Fibroblast of the conjunctiva (primary cell): ENCODE data around the gene RRP8.

ENCODE experiments used
- DNase-seq: peaks from one replicate; pipeline ENCODE4 v3.0.0-alpha.2; 2010; ENCODE audit warnings: low read depth

RRP8 gene

DNA sequence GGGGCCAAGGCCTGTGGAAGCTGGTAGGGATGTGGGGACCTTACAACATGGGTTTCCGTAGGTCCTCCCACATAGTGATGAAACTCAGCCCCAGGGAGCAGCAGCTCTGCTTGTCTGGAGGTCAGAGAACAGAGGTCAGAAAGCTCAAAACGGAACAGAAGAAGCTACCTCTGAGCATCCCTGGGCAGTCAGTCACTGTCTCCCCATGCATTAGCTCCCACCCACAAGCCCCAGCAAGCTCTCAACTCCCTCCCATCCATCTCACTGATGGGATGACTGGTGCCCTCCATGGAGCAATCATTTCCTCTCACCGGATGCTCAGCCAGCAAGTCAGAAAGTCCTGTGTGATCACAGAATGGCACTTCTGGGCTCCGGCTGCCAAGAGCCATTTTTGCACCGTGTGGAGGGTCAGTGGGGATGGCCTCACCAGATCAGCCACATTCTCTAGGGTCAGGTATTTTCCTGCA lies 13.9 kb upstream of the RRP8 start:
- DNase-seq = no peak

DNA sequence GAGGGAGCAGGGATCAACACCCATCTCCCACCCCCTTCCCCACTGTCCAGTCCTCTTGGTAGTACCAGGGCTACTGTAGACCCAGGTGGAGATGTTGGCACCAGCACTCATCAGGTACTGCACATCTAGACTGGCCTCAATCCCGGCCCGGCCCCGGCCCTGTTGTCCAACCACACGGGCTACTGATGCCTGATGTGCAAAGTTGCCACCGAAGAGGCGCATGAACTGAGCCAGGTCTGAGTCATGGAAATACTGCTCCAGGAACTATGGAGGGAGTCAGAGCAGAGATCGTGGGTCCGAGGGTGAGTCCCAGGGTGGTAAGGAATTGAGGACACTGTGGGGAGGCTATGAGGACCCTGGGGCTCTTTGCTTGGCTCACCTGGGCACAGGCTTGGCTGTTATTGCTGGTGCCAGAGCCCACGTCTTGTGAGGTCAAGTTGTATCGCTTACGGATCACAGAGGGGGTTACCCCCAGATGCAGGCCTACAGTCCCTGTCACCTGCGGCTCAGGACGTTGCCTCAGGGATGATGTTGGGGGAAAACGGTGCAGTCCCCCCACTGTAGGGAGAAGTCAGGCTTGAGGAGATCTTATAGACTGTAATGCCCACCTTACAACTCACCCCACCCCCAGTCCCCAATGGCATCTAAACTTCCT lies 13.3 kb upstream of the RRP8 start:
- no peak for DNase-seq

DNA sequence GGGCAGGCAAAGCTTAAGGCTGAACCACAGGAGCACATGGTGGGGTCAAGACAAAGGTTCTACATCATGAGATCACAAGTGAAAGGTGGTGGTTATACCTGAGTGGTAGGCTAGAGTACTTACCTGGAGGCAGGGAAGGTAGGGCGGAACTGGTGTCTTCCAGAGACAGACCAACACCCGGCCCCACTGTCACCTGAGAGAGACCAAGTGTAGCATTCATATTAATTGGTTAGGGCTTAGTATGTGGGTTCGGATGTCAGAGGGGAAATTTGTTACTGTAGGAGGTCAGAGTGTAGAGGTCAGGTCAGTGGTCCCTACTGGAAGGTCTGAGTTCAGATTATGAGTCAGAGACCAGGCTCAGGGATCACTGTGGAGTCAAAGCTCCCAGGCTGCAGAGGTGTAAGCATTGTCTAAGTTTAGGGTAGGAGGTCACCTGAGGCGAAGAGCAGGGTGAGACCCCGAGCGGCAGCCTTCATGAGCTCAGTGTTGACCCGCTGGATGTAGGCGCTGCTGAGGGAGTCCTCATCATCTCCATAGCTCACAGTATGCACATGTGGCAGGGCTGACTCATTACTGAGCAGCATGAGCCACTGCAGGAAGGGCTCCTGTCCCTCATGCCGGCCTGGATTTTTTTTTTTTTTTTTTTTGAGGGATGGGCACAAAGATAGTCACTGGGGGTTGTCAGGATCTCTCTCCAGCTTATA lies 12.6 kb upstream of the RRP8 start:
- DNase-seq = no peak

DNA sequence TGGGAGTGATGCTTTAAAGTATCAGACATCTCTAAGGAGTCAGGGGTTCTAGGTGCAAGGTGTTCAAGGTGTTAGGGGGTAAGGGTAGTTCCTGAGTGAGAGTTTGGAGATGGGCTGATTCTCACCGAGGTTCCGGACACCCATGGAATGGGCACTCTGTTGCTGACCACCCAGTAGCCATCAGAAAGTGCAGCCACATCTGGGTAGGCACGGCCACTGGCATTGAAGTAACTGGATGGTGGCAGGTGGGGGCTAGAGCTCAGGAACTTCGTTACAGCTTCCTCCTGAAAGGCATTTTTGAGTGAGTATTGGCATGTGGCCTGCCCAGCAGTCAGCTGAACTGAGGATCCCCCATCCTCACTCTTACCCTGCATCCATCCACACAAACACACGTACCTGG lies 11.6 kb upstream of the RRP8 start:
- DNase-seq = no peak

DNA sequence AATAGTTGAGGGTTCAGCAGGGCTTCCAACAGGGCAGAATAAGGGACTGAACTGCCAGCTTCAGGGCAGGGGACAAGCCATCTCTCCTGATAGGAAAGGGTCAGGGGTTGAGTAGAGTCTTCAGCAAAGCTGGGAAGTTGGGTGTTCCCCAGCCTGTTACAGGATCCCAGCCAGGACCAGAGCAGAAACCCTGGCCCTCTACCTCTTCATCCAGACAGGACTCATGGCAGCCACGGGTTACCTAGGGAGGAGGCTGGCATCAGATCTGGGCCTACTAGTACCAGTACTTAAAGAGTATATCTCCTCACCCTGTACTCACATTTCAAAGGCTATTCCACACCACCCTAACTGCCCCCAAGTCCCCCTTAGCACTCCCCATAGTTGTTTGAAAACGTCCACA lies 11.0 kb upstream of the RRP8 start:
- DNase-seq = no peak

DNA sequence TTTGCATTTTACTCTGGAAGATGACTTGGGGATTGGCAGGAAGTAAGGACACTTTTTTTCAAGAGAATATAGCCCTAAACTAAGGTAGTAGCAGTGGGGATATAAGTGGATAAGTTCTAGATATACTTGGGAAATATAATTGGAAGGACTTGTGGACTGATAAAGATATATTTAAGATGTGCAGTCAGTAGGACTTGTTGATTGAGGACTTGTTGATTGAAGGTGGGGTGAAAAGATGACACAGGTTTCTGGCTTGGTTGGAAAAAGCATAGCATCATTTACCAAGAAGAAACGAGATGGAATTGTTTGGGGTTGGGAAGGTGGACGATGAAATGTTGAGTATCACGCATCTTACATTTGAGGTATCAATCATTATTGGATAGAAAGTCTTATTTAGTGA lies 10.1 kb upstream of the RRP8 start:
- no peak for DNase-seq

DNA sequence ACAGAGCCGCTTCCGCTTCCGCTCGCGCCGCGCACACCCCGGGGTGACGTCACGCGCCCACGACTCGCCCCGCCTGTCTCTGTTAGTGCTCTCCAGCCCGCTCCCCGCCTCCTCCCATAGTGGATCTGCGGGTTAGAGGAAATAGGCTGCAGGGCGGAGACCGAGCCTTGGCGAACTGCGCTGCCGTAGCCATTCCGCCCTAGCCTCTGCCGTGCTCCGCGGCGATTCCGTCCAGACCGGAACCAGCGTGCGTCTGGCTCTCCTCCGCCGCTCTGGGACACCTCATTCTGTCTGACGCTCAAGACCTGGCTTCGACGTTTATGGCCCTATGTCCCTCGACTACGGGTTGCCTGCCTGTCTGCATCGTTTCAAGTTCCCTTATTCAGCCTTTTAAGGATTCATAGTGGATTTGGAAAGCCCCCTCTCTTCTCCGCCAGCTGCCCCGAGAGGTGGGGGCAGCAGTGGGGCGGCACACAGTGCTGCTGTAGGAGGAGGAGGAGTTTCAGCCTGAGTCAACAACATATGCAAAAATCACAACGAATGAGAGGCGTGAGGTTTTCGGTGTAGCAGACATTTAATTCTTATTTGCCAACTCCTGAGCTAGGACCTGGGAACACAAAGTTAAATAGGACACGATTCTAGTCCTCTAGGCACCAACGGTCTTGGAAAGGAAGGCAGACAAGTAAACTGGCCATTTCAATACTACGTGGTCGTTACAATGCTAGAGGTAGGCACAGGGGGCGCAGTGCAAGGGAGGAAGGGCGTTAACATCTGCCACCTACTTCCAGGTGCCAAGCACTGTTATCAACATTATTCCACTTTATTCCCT lies 9.0 kb upstream of the RRP8 start, which contains the start of gene TAF10:
TSS of gene TAF10 (minus strand) at position 4 of the 829 bp plus-strand sequence. CDS start 27 bp downstream, outside the sequence.
- DNase-seq = peak; percentile 92

DNA sequence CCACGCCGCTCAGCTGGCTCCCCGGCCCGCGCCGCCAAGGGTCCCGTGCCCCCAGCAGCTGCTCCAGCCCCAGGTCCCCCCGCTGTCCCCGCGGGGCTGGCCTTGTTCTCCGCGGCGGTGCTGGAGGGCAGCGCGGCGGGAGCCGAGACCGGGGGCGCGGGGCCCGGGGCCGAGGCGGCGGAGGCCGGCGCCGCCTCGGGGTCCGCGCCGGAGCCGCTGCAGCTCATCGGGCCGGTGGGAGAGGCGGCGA lies 8.5 kb upstream of the RRP8 start:
- no peak for DNase-seq

DNA sequence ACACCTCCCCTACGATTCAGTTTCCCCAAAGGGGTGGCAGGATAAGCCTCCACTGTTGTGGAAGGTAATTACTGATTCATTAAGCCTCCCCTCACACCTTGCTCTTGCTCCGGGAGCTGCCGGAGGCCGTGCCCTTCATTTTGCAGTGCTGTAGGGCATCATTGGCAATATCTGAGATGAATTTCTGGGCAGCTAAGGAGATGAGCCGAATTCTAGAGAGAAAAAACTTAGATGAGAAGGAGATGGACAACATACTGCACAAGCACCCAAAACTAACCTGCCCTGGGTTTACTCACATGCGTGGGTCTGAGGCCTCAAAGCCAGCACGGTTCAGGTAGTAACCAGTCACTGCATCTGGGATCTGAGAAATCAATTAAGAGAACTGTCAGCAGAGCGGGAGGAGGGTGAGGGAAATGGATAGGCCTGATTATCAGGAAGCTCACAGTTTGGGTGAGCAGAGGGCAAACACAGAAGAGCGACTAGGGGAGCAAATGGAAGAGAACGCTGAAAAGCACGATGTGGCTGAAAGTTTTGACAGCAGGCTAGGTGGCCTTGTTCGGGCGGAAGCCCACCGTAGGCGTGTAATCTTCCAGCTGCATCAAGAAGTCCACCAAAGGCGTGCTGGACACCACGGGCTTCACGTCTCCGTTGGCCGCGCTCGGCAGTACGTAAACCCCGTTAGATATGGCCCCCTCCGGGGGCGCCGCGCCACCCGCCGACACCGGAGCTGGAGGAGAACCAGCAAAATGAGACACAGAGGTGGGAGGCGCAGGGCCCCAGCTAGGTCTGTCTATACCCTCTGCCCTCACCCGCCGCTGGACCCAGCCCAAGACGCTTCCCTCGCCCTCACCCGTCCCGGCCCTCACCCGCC lies 7.9 kb upstream of the RRP8 start:
- no peak for DNase-seq

DNA sequence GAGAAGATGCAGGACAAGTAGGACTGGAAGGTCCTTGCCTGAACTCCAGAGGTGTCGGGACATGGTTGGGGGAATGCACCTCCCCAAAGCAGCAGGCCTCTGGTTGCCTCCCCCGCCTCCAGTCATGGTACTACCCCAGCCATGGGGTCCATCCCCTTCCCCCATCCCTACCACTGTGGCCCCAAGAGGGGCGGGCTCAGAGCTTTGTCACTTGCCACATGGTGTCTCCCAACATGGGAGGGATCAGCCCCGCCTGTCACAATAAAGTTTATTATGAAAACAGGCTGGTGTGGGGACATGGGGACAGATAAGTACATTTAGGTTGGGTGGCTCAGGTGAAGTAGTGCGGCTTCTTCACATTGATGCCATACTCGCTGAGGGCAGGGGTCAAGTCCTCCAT lies 7.2 kb upstream of the RRP8 start:
- DNase-seq = no peak

DNA sequence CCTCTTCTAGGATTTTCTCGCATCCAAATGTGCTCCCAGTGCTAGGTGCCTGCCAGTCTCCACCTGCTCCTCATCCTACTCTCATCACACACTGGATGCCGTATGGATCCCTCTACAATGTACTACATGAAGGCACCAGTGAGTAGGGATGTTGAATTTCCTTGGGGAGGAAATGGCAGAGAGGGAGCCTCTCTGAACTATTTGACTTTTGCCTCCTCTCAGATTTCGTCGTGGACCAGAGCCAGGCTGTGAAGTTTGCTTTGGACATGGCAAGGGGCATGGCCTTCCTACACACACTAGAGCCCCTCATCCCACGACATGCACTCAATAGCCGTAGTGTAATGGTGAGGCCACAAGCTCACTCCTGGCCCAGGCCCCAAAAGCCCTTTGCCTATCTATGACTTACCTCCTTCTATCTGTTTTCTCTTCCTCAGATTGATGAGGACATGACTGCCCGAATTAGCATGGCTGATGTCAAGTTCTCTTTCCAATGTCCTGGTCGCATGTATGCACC lies 6.1 kb upstream of the RRP8 start:
- no peak for DNase-seq

DNA sequence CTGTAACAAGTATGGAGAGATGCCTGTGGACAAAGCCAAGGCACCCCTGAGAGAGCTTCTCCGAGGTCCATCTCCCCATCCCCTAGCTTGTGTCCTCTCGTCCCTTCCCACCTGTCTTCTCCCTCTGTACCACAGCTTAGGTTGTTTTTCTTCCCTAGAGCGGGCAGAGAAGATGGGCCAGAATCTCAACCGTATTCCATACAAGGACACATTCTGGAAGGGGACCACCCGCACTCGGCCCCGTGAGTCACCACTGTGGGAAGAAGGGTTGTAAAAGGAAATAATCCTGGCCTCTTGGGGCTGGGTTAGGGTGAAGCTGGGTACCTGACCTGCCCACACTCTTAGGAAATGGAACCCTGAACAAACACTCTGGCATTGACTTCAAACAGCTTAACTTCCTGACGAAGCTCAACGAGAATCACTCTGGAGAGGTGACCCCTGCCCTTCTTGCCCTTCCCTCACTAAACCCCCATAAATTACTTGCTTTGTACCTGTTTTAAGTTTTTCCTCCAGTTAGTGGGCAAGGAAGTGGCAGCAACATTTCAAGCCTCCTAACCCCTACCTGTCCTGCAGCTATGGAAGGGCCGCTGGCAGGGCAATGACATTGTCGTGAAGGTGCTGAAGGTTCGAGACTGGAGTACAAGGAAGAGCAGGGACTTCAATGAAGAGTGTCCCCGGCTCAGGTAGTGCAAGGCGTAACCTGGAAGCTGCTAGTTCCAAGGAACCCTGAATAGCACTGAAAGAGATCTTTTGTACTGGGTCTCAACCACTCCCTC lies 5.5 kb upstream of the RRP8 start:
- no peak for DNase-seq

DNA sequence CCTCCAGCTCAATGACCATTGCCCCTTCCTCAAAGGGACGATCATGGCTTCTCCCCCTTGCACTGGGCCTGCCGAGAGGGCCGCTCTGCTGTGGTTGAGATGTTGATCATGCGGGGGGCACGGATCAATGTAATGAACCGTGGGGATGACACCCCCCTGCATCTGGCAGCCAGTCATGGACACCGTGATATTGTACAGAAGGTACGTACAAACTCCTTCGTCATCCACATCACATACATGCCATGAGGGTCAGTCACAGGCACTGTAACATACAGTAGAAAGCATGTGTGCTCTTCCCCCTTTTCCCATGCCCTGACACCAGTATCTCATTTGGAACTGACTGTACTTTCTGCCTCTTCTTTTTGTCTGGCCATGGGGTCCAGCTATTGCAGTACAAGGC lies 4.6 kb upstream of the RRP8 start:
- DNase-seq = no peak

DNA sequence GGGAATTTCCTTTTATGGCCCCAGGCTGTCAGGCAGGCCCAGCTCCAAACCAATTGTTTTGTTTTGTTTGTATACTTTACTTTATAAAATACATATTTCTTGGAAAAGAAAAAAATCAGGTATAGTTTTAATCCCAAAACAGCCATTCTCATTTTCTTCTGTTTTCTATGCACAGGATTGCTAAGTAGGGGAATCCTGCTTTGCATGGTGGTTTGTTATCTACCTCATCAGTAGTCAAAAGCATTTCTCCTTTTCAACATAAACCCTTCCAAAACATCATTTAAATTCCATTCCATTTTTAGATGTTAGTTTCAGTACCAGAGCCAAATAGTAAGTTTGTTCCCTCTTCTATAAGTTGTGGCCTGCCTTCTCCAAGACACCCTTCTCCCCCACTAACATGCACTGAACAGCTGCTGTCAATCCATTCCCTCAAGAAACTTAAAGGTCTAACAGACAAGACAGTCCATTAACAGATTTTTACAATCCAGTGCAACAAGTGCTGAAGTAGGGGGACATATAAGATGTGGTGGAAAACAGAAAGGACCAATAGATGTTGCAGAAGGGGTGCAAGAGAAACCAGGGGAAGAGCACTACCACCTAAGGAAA lies 3.9 kb upstream of the RRP8 start:
- DNase-seq = no peak

DNA sequence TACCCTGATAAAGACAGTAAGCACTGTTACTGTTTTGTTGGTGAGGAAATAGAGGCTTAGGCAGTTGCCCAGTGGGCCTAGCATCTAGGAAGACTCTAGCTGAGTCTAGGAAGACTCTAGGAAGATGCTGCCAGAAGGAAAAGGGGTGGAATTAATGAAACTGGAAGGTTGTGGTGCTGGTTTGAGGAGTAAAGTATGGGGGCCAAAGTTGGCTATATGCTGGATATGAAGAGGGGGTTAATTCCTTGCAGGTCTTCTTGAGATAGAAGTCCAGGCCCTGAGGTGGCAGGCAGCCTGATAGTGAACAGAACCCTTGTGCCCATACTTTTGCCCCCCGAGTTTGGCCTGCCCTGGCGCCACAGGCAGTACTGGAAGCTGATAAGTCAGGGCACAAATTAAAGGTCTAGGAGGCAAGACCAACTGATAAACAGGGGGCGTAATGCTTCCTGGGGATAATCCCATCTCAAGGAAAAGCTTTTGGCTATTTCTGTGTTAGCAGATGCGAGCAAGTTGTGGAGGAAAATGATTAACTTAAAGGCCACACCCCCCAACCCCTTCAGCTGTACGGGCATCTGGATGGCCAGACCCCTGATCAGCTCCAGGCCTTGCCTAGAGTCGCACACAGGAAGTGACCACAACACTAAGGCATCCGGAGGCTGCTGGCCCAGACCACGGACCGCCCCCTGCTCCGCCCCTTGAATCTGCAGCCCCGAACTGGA lies 3.2 kb upstream of the RRP8 start:
- DNase-seq = peak; percentile 89

DNA sequence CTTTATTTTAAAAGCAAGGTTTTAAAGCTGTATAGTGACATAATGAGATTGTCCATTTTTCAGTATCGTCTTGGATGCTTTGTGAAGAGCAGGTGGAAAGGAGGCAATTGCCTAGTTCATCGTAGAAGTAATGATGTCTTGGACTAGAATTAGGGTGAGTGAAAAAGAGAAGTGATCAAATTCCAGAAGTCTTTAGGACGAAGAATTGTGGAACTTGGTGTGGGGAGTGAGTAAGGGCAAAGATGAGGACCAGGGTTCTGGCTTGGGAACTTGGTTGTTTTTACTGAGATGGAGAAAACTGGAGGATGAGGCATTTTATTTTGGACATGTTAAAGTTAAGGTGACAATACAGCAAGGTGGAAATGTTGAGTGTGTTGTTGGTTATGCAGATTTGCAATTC lies 1.4 kb upstream of the RRP8 start:
- no peak for DNase-seq

DNA sequence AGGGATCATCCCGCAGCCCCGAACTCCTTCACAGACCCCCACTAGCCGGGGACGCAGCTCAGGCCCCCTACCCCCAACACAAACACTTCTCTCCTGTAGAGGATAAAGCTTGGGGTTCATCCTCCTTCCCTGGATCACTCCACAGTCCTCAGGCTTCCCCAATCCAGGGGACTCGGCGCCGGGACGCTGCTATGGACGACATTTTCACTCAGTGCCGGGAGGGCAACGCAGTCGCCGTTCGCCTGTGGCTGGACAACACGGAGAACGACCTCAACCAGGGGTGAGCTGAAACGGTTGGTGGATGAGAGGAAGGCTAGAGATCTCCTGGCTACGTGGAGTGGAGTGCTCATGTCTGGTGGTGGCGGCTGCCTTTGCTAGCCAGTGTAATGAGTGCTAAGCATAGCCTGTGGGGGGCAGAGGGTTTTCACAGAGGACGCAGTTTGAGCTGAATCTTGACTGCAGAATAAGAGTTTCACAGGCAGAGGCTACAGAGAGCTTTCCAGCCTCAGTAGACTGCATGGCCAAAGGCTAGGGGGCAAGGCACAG lies 738 bp upstream of the RRP8 start:
- DNase-seq = peak; percentile 43

DNA sequence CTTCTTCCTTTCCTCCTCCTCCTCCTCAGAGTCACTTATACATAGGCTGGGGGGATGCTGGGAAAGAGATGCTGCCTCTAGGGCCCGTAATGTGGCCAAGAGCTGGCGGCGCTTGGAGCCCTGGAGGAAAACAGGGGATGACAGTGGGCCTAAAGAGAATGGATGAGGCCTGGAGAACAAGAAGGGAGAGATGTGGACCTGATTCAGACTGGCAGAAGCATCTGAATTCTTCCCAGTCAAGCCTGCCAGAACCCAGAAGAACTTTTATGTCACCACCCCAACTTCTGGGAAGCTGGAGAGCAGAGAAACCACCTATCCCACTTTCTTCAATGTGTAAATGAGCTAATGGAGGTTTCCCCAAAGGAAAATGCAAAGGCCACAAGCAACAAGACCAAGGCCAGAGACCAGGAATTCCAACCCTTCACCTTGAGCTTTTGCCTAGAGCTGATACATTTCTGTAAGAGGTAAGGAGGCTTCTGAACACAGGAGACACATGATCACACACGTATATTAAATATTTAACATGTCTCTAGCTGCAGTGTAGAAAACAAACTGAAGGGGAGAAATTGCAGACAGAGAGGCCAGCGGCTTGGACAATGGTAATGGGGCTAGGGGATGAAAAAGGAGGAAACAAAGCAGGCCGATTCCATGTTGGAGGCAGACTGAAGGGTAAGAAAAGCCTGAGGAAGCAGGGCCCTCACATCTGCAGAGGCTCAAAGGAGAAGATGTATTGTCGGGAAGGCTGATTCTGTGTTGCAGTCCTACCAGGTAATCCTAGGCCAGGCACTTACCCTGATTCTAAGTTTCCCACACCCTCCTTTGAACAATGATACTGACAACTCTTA lies 1.1 kb downstream of the RRP8 start:
- no peak for DNase-seq

DNA sequence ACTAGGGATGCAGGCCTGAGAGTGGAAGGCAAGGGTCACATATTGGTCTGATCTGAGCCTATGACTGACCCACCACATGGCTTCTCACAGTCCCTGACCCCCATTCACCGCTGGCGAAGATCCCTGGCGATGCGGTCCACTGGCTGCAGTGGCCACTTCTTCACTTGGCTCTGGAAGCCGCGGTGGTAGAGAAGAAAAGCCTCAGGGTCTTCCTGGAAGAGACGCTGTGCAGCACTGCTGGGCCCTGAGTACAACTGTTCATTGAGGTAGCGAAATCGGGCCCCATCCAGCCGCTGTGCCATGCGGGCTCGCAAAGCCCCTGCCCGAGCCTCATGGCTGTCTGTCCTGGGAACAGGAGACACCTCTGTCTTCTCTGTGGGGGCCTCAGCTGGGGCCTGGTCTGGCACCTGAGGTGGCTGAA lies 2.4 kb downstream of the RRP8 start:
- DNase-seq = no peak
